HG03439 (cell line): ENCODE measurements around the gene HM13.
A peak's percentile ranks its signal among the peaks of the same experiment; 100 is the strongest.
"Not testable (repeated sequence)": the region's sequence is repeated elsewhere in the genome, so short reads cannot be mapped to it uniquely, and the experiment has no call there.

Experiments used
- ATAC-seq: cut with Tn5 transposase; IDR thresholded peaks from one replicate; pipeline ENCODE4 v1.9.1; 2021; ENCODE audit warnings: mild to moderate bottlenecking, moderate library complexity; ENCODE audit not compliant: unreplicated experiment

Gene HM13, protein sequence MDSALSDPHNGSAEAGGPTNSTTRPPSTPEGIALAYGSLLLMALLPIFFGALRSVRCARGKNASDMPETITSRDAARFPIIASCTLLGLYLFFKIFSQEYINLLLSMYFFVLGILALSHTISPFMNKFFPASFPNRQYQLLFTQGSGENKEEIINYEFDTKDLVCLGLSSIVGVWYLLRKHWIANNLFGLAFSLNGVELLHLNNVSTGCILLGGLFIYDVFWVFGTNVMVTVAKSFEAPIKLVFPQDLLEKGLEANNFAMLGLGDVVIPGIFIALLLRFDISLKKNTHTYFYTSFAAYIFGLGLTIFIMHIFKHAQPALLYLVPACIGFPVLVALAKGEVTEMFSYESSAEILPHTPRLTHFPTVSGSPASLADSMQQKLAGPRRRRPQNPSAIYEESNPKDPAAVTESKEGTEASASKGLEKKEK

GRCh38 chr20:31514154-31515071, at the start of gene HM13:
HM13 (plus strand) TSS chr20:31514442; CDS start chr20:31514552, 110 bp downstream.
- ATAC-seq, result peak; percentile 88

GRCh38 chr20:31470946-31471345, 43.3 kb upstream of the HM13 start:
- not testable (repeated sequence) for ATAC-seq

DNA sequence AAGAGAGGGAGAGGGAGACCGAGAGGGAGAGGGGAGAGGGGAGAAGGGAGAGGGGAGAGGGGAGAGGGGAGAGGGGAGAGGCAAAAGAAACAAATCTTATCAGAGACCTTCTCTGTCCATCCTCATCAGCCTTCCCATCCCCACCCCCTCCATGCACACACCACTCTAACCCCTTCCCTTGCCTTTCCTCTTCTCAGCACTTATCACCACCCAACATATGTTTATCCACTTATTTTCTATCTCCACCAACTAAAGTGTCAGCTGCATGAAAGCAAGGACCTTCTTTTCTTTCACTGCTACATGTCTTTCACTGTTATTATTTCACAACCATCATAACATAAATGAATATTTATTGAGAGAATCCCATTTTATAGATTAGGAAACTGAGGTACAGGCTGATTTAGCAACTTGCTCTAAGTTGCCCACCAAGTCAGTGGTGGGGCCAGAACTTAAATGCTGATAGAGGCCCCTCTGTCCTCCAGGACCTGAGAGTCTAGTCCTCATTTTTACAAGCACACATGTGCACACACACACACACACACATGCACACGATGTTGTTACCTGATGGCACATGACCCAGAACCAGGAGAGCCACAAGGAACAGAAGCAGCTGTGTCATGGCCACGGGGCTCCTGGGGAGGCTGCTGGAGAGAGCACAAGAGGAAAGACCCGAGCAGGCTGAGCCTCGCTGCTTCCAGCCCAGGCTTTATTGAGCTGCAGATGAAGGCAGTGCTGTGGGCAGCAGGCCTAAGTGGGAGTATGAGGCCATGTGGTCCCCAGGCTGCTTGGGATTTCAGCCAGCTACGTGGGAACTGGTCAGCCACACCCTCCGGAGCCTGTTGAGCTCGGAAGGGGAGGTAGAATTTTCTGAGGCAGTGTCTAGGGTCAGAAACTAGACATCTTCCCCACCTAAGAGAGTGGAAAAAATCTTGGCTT, 41.6 kb upstream of the HM13 start:
- no peak for ATAC-seq

DNA sequence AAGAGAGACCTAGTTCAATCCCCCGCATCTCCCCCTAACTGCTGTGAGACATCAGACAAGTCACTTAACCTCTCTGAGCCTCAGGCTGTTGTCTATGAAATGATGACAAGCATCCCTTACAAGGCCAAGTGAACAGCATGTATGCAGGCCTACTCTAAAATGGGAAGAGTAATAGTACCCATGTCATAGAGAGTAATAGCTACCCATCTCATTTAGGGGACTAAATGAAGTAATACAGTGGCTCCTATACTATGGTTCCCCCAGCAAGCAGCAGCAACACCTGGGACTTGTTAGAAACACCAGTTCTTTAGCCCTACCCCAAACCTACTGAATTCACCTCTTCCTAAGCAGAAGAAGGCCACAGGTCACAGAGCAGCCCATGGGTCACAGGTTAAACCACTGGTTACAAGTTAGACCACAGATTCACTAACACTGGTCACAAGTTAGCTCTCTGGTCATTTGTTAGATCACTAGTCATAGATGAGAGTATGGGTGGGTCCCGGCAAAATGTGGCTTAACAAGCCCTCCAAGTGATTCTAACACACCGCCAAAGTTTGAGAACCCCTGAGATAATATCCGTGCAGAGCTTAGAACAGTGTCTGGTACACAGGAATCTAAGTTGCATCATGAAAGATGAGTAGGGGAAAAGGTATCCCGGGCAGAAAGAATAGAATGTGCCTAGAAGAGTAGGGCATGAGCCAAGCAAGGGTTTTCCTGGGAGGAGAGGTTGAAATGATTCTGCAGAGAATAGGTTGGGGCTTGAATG, 40.7 kb upstream of the HM13 start:
- no peak for ATAC-seq

DNA sequence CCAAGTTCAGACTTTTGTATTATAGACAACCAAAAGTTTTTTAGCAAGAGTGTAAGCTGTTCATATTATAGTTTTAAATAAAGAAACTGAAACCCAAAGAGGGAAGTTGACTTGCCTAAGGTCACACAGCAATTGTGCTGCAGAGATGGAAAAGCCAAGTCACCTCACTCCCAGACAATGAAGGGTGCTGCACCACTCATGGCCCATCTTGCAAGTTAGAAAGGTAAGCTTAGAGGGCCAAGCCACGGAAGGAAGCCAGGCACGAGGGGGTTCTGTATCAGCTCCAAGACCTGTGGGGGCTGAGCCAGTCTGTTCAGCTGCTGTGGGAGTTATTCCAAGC, 40.2 kb upstream of the HM13 start:
- ATAC-seq, result no peak

- ATAC-seq, result no peak
Observed at GRCh38 chr20:31474758-31475427, 39.3 kb upstream of the HM13 start, which contains the start of the genes DEFB124 and REM1. DEFB124 (minus strand) TSS chr20:31475127; CDS start chr20:31473013, 2,114 bp downstream. REM1 (plus strand) TSS chr20:31475288; CDS start chr20:31476446, 1,158 bp downstream.

DNA sequence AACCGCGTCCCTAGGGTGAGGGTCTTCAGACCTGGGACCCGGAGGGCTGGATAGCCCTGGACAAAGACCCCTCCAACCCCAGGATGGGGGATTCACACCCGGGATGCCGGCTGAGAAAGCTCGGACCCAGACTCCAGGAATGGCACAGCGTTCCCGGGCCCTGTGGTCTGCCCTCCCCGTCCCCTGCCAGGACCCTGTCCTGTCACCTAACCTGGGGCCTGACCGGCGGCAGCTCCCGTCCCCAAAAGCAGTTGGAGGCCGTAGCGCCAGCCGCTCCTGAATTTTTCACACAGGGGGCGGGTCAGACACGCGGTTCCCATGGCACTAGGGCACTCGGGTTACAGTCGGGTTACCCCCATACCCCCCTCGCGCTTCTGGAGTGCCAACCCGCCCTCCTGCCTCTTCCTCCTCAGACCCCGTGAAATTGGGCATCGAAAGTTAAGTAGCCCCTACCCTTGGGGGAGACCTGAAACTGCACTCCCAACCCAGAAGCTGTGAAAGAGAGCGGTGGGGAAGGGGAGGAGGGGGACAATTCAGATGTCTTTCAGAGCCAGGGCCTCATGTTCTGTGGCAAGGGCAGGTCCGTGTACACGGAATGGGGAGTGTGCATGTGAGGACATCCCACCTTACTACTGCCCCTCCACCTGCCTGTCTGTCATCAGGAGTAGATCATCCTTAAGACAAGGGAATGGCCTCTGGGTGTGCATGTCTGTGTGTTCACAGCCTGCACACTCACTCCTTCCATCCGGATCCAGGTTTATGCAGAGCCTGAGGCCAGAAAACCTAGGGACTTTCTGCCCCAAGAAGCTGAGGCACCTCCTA, 38.6 kb upstream of the HM13 start:
- no peak for ATAC-seq

GRCh38 chr20:31476294-31476585, 38.0 kb upstream of the HM13 start:
- no peak for ATAC-seq

GRCh38 chr20:31476643-31477215, 37.5 kb upstream of the HM13 start:
- ATAC-seq, result no peak

- no peak for ATAC-seq
Observed at GRCh38 chr20:31484001-31484400, 30.2 kb upstream of the HM13 start.

DNA sequence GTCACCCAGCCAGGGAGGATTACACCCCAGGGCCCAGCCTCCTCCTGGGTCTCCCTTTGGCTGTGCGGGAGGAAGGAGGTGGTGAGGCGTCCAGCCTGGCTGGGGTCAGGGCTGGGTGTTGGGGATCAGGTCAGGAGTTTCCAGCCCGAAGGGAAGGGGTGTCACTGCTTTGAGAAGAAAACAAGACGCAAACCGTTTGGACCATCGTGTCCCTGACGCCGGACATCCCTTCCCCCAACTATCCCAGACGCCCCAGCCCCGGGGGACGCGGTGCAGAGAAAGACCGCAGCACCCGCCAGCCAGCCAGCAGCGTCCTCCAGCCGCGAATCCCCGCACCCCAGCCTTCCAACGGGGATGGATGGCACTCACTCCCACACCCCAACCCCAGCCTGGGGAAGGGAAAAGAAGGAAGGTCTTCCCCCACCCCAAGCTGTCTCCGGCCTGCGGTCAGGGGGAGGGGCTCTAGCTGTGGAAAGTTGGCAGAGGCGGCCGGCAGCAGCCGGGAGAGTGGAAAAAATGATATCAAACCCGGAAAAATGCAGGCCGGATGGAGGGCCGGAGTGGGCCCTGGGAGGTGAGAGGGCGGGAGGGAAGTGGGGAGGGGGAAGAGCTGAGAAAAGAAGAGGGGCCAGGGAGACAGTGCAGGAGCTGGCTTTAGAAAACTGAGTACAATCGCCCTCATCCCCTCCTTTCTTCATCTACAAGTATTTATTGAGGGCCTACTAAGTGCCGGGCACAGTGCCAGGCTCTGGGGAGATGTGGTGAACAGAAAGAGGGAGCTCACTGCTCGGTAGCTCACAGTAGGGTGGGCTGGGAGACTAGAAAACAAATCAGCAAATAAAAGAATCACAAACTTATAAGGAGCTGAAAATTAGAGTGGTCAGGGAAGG, 28.5 kb upstream of the HM13 start:
- no peak for ATAC-seq

DNA sequence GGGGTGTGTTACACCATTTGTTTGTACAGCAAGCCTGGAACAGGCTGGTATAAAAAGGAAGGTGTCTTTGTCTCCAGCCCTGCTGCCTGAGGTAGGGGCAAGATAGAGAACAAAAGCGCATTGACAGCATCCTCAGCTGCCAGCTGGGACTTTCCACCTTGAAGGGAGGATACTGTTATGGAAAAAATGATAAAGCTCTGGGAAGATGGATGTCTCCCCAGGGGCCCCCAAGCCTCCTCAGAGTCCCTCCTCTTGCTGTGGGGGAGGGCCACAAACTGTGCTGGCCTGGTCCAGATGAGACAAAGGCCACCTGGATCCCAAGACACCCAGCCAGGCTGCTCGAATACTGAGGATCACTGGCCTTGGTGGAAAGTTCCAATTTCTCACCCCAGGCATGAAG, 26.1 kb upstream of the HM13 start:
- no peak for ATAC-seq

- ATAC-seq, result no peak
Observed at GRCh38 chr20:31489152-31489551, 25.1 kb upstream of the HM13 start.

DNA sequence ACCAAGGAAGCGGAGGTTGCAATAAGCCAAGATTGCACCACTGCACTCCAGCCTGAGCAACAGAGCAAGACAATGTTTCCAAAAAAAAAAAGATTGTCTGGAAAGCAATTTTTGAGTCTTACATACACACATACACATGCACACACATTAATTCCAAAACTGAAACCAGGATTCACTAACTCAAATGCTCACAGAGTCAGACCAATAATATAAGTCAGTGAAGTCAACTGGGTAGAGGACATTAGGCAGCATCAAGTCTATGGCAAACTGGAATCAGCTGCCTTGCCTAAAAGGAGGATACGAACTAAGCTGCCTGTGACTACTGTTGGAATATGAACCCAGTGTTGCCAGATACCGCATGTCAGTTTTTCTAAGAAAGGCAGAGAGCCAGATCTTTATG, 23.5 kb upstream of the HM13 start:
- no peak for ATAC-seq

DNA sequence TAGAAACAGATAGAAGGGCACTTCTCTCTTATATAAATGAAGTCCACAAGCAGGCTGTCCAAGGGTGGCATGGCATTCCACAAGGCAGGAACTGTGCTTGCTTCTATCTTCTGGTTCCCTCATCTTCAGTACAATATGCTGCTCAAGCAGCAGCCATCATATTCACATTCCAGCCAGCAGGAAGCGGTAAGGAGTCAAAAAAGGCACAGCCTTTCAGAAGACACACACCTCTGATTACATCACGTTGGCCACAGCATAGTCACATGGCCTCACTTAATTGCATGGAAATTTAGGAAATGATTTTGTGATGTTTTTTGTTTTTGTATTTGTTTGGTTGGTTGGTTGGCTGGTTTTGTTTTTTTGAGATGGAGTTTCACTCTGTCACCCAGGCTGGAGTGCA, 20.1 kb upstream of the HM13 start:
- no peak for ATAC-seq

DNA sequence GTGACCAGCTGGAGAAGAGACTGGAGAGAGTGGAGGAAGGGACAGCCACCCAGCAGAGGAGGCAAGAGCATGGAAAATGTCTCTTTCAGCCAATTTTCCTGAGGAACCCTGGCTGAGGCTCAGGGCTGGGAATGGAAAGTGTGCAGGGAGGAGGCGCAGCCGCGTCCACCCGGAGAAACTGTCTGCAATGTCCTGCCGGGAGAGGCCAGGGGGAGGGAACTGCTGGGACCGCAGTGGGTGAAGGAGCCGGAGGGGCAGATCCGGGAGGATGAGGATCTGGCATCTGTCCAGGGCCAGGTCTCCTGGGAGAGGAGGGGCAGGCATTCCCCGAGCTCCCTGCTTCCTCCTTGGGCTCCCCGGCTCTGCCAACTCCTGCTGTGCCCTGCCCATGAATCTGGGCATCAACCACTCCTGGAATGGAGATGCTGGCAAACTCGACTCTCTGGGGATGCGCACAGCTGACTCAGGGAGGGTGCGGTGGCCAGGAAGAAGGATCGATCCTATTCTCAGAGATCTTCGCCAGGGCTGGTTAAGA, 17.4 kb upstream of the HM13 start:
- ATAC-seq, result no peak
